BJ (cell line): ENCODE data around the gene ADH4. TPM values are rescaled to one million over a fixed set of nuclear protein-coding genes. Genes with fewer than 3 reads are reported as not detected.

Source experiments
- CTCF ChIA-PET: fragments of 350-600 bp; formaldehyde crosslinking; extraction: SDS; loops from one replicate; lab custom pipeline; 2021; ENCODE audit warnings: antibody characterized with exemption, inconsistent platforms; lab: Yijun Ruan, JAX
- POLR2A ChIA-PET: fragments of 300-600 bp; sonication (Branson Sonifier 250); formaldehyde crosslinking; extraction: SDS; loops from one replicate; lab custom pipeline; 2021; ENCODE audit warnings: antibody characterized with exemption; lab: Charles Lee
- DNase-seq: peaks from one replicate; pipeline ENCODE4 v3.0.0-alpha.2; 2011; ENCODE audit warnings: low read depth
- H3K27me3 ChIP-seq: 2 replicates; pipeline ENCODE4 v1.6.0; 2011; ENCODE audit warnings: low read length; ENCODE audit not compliant: control insufficient read depth, insufficient read depth
- H3K36me3 ChIP-seq: 2 replicates; pipeline ENCODE4 v1.5.1; 2011; ENCODE audit warnings: low read length; ENCODE audit not compliant: control insufficient read depth, insufficient read depth
- H3K4me3 ChIP-seq: 2 replicates; pipeline ENCODE4 v1.5.1; 2011; ENCODE audit warnings: low read depth, mild to moderate bottlenecking, control low read depth, low read length
- polyA plus RNA-seq: library from polyadenylated mRNA; depleted of rRNA; stranded (reverse); fragments of >200 nt; gene quantifications from 2 replicates; pipeline ENCODE4 v1.2.3, GENCODE V29; 2011
- TF ChIP-seq, protein P1 (sequence below): IDR thresholded peaks from 2 replicates; pipeline ENCODE4 v1.5.1; 2011; ENCODE audit warnings: low read depth, mild to moderate bottlenecking, control low read depth, inconsistent platforms, low read length, moderate library complexity; ENCODE audit not compliant: insufficient read depth

ADH4 gene
- polyA plus RNA-seq, 1 experiment, result not detected

DNA sequence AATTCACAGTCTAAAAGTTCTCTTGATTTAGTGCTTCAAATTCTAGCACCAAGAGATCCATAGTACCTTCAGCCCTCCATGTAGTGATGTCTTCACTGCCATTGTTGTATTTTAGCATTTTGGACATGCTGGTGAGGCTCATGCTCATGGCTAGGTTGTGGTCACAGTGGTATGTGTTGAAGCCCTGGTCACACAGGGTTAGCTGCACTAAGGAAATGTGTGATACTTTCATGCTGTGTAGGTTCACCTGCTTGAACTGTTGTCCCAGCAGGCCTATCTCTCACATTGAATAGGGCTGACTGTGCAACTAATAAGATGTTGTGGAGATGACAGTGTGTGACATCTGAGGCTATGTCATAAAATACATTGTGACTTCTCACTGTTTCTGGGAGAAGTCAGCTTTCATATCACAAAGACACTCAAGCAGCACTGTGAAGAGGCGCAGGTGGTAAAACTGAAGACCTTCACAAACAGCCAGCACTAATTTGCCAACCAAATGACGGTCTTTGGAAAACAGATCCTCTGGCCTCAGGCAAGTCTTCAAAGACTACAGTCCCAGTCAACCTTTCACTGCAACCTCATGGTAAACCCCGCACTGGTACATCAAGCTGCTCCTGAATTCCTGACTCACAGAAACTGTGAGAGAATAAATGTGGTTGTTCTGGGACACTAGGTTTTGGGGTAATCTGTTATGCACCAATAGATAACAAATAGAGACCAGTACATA lies 17.4 kb upstream of the ADH4 start:
- ChIA-PET CTCF (interaction anchor here (0.8 kb wide), 1 partner anchor 11 kb away, joined by 3 read pairs; no protein-coding TSS in a partner anchor), POLR2A (no interaction called here)
- no peak for DNase-seq
- TF ChIP-seq, protein P1, sequence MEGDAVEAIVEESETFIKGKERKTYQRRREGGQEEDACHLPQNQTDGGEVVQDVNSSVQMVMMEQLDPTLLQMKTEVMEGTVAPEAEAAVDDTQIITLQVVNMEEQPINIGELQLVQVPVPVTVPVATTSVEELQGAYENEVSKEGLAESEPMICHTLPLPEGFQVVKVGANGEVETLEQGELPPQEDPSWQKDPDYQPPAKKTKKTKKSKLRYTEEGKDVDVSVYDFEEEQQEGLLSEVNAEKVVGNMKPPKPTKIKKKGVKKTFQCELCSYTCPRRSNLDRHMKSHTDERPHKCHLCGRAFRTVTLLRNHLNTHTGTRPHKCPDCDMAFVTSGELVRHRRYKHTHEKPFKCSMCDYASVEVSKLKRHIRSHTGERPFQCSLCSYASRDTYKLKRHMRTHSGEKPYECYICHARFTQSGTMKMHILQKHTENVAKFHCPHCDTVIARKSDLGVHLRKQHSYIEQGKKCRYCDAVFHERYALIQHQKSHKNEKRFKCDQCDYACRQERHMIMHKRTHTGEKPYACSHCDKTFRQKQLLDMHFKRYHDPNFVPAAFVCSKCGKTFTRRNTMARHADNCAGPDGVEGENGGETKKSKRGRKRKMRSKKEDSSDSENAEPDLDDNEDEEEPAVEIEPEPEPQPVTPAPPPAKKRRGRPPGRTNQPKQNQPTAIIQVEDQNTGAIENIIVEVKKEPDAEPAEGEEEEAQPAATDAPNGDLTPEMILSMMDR, result no peak
- Histone ChIP-seq H3K27me3 (no peaks in the 10 kb centered on the region), H3K36me3 (no peaks in the 10 kb centered on the region), H3K4me3 (no peak overlapping the region)

DNA sequence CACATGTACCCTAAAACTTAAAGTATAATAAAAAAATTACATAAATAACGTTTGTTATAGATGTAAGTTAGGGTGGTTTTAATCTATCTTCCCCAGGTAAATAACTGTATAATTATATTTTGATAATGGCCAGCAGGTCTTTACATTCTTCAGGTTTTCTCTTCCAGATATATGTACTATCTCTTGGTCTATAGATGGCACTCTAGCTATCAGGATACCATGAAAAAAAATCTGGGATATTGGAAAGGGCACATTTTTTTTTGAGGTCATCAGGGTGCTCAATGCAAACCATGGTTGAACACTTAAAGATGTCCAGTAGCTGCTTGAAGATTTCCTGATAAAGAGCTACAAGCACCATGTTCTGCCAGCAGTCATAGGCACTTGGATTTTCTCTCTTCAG lies 15.6 kb upstream of the ADH4 start:
- no peak for DNase-seq
- H3K27me3 ChIP-seq, result no peaks in the 10 kb centered on the region

GRCh38 chr4:99157478-99157935 lies 13.4 kb upstream of the ADH4 start:
- TF ChIP-seq, protein P1, result no peak
- Histone ChIP-seq H3K4me3 (no peak overlapping the region), H3K27me3 (no peaks in the 10 kb centered on the region), H3K36me3 (no peaks in the 10 kb centered on the region)
- ChIA-PET POLR2A (no interaction called here), CTCF (interaction anchor here (0.8 to 1.2 kb wide), 3 partner anchors 22 to 306 kb away, joined by 3 read pairs; no protein-coding TSS in a partner anchor)
- no peak for DNase-seq

More for the DNA sequence above, 15.6 kb upstream of the ADH4 start:
- ChIA-PET POLR2A (no interaction called here), CTCF (interaction anchor here (0.8 kb wide), 1 partner anchor 245 kb away, joined by 3 read pairs; no protein-coding TSS in a partner anchor)
- TF ChIP-seq, protein P1, result no peak
- H3K36me3 ChIP-seq, result no peaks in the 10 kb centered on the region
- H3K4me3 ChIP-seq, result no peak overlapping the region

GRCh38 chr4:99156992-99157391 lies 12.9 kb upstream of the ADH4 start:
- TF ChIP-seq, protein P1, result no peak
- ChIA-PET CTCF (interaction anchor here (0.8 to 1.2 kb wide), 3 partner anchors 22 to 307 kb away, joined by 3 read pairs; no protein-coding TSS in a partner anchor), POLR2A (no interaction called here)
- no peak for DNase-seq
- H3K4me3 ChIP-seq, result no peak overlapping the region
- H3K36me3 ChIP-seq, result no peaks in the 10 kb centered on the region
- H3K27me3 ChIP-seq, result no peaks in the 10 kb centered on the region

DNA sequence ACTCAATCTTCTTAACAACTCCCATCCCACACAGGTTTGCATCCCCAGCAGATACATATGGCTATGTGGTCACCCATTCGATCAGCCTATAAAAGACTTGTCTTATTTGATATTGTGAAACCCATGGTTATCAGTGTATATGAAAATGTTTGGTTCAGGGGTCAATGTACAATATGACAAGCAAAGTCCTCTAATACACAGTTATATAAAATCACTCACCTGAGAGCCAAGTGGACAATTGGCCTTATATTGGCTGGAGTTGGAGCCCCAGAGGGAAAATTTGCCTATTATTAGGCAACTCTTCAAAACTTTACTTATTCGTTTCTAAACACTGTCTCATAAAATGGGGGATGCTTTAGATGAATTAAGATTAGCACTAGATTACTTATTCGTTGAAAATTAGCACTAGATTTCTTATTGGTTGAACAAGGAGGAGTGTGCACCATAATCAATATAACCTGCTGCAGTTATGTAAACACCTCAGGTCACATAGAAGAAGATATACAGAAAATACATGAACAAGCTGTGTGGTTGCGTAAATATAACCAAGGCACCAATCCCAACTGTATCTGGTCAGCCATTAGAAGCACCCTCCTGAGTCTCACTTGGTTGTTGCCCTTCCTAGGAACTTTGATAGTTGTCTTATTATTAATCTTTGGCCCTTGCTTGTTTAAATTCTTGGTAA lies 10.7 kb upstream of the ADH4 start:
- Histone ChIP-seq H3K4me3 (no peak overlapping the region), H3K36me3 (no peaks in the 10 kb centered on the region), H3K27me3 (no peaks in the 10 kb centered on the region)
- ChIA-PET CTCF (no interaction called here), POLR2A (no interaction called here)
- DNase-seq, result no peak
- TF ChIP-seq, protein P1, result no peak
